ENCODE measurements around the gene KRTAP10-1.

KRTAP10-1 gene

GRCh38 chr21:44547656-44548331 is 7.8 kb upstream of the KRTAP10-1 start:
- no peak for DNase-seq

GRCh38 chr21:44544566-44544965 is 4.6 kb upstream of the KRTAP10-1 start:
- no peak for DNase-seq

GRCh38 chr21:44542716-44543115 is 2.7 kb upstream of the KRTAP10-1 start:
- DNase-seq = no peak

DNA sequence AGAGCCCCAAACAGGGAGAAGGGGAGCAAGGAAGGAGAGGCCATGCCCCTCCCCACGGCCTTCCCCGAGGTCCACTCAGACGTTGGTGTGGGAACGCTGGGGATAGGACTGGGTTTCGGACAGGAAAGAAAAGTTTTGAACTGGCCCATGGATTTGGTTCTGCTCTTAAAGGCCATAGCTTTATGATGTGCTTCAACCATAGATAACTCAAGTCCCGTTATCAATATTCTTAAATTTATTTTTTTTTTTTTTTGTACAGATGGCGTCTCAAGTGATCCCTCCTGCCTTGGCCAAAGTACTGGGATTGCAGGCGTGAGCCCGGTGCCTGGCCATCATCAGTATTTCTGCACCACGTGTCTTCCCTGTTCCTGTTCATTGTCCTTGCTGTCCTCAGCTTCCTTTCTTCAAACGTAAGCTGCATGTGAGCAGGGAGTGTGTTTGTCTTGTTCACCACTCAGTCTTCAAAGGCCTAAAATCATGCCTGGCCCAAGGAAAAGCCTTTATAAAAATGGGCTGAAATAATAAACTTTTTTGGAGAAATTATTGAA is 820 bp upstream of the KRTAP10-1 start:
- no peak for DNase-seq

GRCh38 chr21:44539046-44539445 is 949 bp downstream of the KRTAP10-1 start:
- no peak for DNase-seq

DNA sequence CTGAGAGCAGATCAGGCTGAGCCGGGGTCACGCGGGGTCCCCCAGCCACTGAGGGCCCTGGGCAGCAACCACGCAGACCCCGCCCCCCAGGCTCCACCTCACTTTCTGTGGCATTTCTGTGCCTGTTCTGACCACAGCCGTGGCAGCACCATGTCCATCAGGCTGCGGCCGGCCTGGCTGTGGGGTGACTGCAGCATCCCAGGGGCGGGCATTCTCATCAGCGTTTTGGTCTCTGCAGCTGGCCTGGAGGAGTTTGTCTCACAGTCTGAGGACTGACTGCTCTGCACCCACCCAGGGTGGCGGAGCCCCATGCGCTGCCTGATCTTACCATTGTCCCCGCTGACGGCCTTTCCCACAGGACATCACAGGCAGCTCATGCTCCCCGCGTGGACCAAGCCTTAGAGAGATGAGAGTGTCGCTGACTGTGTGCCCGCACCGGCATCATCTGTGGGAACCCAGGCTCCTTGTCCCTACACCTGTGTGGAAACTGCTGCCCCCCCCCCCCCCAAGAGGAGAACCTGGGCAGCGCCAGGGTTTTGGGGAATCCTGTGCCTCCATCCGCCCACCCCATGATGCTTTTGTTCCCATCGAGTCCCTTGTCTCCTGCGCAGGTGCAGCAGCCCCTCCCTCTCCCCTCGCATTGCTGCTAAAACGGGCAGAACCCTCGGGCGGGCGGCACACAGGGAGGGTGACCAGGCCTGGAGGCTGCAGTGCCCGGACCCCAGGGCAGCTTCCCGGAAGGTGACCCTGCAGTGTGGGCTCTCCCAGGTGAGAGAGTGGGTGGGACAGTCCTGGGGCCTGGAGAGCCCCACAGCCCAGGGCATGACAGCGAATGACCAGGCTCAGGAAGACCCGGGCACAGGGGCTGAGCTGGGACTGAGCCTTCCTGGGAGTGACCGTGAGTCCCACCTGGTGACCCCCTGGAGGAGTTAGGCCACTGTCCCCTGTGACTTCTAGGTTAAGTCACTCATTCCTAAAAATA is 1.8 kb downstream of the KRTAP10-1 start:
- DNase-seq = no peak

GRCh38 chr21:44535963-44536362 is 4.0 kb downstream of the KRTAP10-1 start:
- no peak for DNase-seq

DNA sequence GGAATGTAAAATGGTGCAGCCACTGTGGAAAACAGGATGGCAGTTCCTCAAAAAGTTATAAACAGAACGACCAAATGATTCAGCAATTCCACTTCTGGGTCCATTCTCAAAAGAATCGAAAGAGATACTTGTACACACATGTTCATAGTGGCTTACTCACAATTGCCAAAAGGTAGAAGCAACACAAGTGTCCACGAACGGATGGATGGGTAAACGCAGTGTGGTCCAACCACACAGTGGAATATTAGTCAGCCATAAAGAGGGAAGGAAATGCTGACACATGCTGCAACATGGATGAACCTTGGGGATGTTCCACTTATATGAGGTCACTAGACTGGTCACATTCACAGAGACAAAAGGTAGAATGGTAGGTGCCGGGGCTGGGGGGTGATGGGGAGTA is 5.3 kb downstream of the KRTAP10-1 start:
- no peak for DNase-seq

GRCh38 chr21:44533891-44534627 is 5.9 kb downstream of the KRTAP10-1 start:
- DNase-seq = no peak

DNA sequence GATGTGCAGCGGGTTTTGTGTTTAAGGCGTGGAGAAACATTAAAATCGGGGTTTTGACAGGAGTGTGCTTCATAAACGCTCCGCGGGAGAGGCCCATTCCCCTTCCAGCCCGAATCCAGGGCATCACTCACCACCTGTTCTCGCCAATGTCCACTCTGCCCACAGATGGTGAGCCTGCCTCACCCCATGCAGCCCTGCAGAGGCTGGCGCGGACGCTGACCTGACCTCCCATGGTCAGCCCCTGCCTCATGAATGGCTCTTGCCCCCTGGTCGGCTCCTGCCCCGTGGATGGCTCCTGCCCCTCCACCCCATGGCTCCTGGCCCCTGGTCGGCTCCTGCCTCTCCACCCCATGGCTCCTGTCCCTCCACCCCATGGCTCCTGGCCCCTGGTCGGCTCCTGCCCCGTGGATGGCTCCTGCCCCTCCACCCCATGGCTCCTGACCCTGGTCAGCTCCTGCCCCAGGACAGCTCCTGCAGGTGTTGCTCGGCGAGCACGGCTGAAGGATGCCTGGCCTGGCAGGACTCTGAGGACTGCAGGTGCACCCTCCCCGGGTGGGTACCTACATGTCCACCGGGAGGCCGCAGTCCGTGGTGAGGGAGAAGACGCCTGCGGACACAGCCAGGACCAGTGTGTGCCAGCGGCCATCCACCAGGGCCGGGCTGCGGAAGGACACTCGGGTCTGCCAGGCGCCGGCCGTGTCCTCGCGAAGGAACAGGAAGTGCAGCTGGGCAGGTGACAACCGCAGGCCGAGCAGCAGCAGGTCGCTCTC is 6.7 kb downstream of the KRTAP10-1 start:
- no peak for DNase-seq

DNA sequence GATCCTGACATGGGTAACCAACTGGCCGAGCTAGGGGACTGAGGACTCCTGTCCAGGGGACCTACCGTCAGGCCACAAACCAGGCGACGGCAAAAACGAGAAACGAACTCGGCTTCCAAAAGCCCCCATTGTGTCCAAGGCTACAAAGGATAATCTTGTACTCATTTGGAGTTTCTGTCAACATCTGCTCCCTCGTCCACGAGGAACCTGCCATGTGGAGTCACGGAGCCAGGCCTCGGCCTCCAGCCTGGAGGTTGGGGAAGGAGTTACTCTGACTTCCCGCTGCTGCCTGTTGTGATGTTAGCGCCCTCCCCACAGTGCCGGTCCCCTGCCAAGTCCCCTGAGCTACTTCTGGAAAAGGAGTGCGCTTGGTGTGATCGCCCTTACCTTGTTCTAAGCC is 7.3 kb downstream of the KRTAP10-1 start:
- DNase-seq = no peak

DNA sequence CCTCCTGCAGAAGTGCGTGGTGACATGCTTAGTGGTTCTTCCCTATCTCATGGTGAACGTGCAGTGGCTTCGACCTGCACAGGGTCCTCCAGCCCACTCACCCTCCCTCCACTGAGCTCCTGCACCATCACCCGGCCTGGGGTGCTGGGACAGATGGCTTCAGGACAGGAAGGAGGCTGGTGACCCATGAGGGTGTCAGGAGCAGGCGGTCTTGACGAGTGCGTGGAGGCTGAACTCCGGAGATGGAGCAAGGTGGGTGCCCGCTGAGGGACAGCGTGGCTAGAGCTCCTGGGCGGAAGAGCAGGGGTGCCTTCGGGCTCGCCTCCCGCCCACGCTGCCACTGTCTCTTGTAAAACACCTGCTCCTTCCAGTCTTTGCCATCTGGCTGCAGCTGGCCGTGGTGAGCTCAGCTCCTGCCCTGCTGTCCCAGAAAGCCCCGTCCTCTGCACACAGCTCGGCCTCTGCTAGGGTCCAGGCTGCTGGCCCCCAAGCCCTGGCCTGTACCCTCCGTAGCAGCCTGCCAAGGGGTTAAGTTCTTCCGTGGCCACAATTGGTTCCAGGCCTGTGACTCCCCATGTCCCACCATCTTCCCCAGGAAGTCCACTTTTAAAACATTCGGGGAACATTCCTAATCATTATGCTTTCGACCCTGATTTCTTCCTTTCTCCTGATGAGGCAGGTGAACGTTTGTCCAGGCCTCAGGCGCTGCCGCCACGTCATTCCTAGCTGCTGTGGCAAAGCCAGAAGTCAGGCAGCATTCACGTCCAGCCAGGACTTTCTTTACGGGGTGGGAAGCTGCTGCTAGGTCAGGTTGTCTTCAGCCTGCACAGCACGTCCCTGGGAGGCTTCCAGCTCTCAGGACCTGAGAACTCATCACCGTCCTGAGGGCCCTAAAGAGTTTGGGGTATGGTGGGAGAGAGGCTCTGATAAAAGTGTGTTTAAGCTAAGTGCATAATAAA is 8.1 kb downstream of the KRTAP10-1 start:
- DNase-seq = no peak

DNA sequence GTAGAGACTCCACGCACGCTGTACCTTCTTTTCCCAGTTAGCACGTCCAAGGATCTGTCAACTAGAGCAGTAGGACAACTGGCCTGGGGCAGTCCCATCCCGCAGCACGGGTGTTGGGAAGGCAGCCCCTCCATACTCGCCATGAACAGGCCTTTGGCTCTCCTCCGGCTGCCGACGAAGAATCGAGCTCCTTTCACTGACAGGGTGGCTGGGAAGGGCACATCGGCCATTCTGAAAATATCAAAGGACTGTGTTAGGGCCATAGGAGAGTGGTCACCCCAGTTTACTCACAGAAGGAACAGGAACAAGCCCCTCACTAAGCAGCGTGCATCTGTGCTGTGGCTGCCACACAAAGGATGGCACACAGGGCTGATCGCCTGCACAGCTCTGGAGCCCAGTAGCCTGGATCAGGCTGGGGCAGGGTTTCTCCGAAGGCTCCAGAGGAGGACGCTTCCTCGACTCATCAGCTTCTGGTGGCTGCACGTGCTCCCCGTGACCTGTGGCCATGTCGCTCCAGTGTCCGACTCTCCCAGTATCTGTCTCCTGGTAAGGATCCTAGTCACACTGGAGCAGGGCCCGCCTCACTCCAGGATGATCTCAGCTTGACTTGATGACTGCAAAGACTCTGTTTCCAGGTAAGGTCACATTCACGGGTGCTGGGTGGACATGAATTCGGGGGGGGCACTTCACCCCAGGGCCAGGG is 8.9 kb downstream of the KRTAP10-1 start:
- DNase-seq = no peak

- DNase-seq = no peak
These were observed 9.6 kb downstream of the KRTAP10-1 start for GRCh38 chr21:44530221-44530902.

- DNase-seq = no peak
These were observed 10.4 kb downstream of the KRTAP10-1 start for GRCh38 chr21:44529503-44530125.

DNA sequence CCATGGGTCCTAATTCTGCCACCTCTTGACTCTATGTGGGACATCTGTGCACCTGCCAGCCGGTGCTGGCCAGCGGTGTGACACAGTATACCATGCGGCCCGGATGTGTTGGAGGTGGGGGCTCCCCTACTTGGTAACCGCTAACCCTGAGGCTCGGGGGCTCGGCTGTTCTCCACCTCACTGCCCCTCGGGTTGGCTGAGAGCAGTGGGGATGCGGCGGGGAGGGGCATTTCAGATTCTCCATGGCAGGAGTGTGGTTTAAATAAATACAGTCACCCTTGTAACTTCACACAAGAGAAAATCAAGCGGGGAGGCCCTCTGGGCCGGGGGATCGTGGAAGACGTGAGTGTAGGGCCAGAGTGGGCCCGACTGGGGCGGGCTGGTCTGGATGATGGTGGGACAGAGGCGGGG is 11.0 kb downstream of the KRTAP10-1 start:
- DNase-seq = no peak

- DNase-seq = no peak
These were observed 11.4 kb downstream of the KRTAP10-1 start for GRCh38 chr21:44528634-44528995.

- DNase-seq = no peak
These were observed 11.9 kb downstream of the KRTAP10-1 start for GRCh38 chr21:44527983-44528633.

All from GOT3 (cell line).